Measurements from ENCODE around the gene BCAR3.
"Not testable (repeated sequence)": the region's sequence is repeated elsewhere in the genome, so short reads cannot be mapped to it uniquely, and the experiment has no call there.

The BCAR3 gene

DNA sequence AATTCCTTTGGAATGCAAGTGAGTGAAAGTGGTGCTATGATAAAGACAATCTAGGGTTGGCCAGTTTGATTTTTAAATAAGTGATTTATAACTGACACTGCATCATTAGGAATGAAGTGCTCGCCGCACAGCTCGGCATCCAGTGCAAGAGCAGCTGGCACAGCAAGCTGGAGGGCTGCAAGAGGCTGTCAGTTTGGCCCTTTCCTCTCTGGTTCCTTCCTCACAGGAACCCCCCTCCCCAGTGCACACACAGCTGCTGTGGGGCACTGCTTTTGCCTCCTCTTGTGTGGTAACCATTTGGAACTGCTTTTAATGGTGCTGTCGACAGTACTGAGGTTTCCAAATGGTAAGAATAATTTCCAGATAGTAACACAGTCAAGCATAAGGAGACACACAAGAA, 10.4 kb upstream of the BCAR3 start:
- DNase-seq (ENCODE audit: extremely low spot score, insufficient read length, low read depth) (no peak), FAIRE-seq (peak; percentile 60)

DNA sequence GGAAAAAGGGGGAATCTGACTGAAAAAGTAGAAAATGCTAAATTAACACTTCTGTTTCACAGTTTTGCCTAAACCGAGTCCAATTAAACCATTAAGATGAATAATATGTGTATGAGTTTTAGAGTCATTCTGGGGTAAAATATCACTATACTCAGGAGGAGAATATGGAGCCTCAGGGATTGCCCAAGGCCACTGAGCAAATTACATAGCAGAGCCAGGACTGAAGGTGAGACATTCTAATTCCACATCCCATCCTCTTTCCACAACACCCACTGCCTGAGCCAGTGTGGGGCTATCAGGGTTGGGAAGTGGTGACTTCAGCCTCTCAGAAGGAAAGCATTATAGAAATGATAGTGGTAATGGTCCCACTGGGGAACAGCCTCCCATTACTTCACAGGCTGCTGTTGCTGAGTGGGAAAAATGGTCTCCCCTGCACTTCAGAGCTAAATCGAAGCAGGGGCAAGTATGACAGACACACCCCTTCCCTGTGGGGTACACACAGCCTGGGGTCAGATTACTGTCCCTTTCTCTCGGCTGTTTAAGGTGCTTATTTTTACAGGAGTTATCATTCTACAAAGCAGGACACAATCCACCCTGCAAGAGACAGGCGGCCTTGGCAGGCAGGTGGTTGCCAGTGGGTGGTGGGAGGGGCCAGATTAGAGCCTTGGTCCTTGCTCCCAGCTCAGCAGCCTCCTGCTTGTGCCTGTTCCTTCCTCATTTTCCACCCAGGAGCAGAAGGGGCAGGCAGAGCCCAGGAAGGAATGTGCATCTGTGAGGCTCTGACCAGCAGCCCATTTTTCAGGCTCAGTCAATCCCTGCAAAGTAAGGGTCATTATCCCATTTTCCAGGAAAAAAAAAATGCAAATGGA, 9.5 kb upstream of the BCAR3 start:
- DNase-seq (ENCODE audit: extremely low spot score, insufficient read length, low read depth) = no peak
- FAIRE-seq = no peak

- FAIRE-seq (no peak), DNase-seq (ENCODE audit: extremely low spot score, insufficient read length, low read depth) (no peak)
Observed at GRCh38 chr1:93690341-93690740, 8.7 kb upstream of the BCAR3 start.

DNA sequence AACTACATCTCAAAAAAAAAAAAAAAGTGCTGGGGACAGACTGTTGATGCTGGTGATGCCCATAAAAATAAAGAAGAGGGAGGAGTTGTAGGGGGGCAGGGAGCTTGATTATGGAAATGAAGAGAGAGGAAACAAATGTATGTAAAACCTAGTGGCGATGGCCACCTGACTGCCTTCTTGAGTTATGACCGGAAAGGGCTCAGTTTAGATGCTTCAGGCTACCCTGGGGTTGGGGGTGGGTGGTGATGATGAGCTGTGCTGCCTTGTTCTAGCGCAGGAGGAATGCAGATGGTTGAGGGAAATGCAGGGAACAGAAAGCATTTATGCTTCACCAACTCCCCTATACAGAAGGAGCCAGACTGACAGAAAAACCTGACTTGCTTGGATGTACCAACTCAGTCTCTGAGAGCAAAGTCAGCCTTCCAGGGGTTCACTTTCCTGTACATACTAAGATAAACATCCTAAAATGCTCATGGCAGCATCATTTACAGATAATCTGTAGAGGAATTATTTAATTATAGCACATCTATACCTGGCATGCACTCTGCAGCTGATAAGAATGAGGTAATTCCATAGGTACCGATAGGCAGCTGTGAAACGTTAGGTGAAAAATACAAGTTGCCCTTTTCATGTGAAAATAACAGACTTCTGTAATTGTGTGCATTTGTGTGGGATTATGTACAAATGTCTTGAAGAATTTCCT, 8.0 kb upstream of the BCAR3 start:
- no peak for FAIRE-seq
- DNase-seq (ENCODE audit: extremely low spot score, insufficient read length, low read depth) = no peak

DNA sequence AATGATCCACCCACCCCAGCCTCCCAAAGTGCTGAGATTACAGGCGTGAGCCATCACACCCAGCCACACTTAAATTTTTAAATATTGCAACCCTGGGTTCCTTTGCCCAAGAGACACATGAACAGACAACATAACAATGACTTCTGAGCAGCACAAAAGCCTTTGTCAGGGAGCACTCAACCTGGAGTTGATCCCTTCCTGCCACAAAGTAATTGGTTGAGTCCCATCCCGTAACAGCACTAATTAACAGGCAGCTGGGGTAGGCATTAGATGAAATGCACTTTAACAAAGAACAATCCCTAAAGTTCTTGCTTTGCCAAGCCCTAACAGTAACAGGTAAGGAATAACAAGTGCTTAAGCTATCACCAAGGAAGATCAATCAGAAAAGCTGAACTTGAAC, 5.9 kb upstream of the BCAR3 start:
- FAIRE-seq = no peak
- DNase-seq (ENCODE audit: extremely low spot score, insufficient read length, low read depth) = no peak

GRCh38 chr1:93686504-93687250, 5.0 kb upstream of the BCAR3 start:
- DNase-seq (ENCODE audit: extremely low spot score, insufficient read length, low read depth) (no peak), FAIRE-seq (no peak)

GRCh38 chr1:93685918-93686317, 4.3 kb upstream of the BCAR3 start:
- DNase-seq (ENCODE audit: extremely low spot score, insufficient read length, low read depth) (no peak), FAIRE-seq (no peak)

DNA sequence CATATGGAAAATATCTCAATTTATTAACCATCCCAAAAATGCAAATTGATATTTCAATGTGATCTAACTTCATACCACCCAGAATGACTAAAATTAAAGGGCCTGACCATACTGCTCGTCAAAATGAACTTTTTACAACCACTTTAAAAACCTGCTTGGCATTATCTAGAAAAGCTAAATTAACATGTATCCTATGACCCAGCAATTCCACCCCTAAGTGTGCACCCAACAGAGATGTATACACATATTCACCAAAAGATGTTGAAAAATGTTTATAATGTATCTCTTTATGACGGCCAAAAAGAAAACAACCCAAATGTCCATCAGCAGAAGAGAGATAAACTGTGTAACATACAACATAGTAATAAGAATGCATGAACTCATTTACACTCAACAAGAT, 1.6 kb upstream of the BCAR3 start:
- DNase-seq (ENCODE audit: extremely low spot score, insufficient read length, low read depth) (no peak), FAIRE-seq (no peak)

DNA sequence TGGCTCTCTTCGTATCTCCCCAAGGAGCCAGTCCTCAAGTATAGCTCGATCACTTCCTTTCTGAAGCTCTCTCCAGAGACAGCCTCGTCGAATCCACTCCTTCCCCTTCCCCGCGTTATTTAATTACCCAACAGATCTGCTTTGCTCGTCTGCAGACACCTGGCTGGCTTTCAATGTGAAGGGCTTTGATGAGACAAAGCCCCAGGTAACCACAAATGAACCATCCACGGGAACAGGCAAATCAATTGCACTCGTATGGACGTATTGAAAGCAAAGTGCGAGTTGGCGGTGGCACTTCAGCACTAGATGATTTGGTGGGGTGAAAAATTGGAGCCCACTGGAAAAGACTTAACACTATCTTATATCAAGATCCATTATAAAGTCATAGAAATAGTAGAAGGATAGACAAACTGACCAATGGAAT, 364 bp upstream of the BCAR3 start:
- DNase-seq (ENCODE audit: extremely low spot score, insufficient read length, low read depth) (no peak), FAIRE-seq (peak; percentile 35)

GRCh38 chr1:93680420-93681100, 1.1 kb downstream of the BCAR3 start:
- FAIRE-seq (peak; percentile 71), DNase-seq (ENCODE audit: extremely low spot score, insufficient read length, low read depth) (no peak)

GRCh38 chr1:93680076-93680419, 1.6 kb downstream of the BCAR3 start:
- DNase-seq (ENCODE audit: extremely low spot score, insufficient read length, low read depth) = no peak
- no peak for FAIRE-seq

DNA sequence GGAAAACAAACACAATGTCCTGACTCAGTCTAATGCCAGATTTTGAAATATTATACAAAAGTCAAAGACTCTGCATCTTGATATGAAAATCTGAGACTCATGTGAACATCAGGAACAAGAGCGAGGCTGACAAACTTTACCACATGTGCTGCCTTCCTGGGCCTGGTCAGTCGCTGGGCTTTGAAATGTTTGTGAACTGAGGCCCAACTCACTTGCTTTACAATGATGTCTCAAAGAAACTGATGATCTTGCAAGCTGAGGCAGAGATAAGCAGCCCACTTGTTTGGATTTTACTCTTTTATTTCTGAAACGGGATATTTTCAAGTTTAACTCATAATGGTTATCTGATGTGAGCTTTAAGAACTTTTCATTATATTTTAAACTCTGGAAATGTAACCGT, 2.1 kb downstream of the BCAR3 start:
- DNase-seq (ENCODE audit: extremely low spot score, insufficient read length, low read depth) = no peak
- no peak for FAIRE-seq

DNA sequence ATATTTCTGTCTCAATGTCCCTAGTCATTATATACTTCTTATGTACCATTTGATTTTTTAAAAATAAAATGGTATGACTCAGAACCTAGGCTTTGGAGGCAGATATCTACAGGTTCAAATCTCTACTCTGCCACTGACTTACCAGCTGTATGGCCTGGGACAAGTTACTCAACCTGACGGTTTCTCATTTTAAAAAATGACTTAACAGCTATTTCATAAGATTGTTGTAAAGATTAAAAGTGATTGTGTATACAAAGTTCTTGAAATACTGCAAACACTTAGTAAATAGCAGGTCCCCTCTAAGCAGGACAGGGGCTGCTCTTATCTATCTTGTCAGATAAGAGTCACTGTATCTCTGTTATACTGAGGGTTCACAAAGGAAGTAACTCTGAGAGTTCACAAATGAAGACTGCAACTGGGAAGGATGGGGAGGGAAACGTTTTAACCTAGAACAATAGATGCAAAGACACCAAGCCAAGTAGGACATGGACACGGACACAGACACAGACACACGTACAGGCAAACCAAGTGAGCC, 2.6 kb downstream of the BCAR3 start:
- DNase-seq (ENCODE audit: extremely low spot score, insufficient read length, low read depth) (no peak), FAIRE-seq (no peak)

GRCh38 chr1:93678491-93678890, 3.1 kb downstream of the BCAR3 start:
- no peak for DNase-seq (ENCODE audit: extremely low spot score, insufficient read length, low read depth)
- no peak for FAIRE-seq

DNA sequence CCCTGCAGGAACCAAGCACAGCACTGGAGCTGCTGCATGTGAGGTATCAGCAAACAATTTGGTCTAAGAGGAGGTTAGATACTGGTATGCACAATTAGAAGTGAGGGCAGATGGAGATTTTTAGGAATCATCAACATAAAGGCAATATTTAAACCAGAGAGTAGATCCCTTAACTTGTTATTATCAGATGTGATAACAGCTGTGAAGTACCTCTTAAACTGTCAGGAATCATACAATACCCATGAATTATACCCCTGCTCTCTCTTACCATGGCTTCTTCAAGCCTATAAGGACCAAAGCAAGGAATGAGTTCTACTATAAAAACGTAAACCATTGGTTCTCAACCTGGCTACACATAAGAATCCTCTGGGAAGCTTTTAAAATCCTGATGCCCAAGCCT, 3.9 kb downstream of the BCAR3 start:
- DNase-seq (ENCODE audit: extremely low spot score, insufficient read length, low read depth) = no peak
- no peak for FAIRE-seq

DNA sequence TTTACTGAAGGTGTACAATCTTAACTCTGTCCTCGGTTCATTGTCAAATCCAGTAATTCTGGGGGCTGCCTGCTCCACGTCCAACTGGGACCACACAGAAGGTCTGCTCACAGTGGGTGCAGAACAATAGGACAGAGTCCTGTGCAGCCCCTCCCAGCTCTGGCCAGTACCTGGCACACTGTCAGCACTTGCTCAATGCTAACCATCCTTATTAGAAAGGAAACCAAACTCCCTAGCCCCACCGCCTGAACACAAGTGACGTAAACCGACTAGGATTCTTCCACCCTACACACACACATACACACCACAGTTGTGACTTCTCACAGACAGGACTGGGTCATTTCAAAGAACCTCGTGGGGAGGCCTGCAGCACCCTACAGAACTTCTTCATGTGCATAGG, 5.2 kb downstream of the BCAR3 start:
- FAIRE-seq (no peak), DNase-seq (ENCODE audit: extremely low spot score, insufficient read length, low read depth) (no peak)

DNA sequence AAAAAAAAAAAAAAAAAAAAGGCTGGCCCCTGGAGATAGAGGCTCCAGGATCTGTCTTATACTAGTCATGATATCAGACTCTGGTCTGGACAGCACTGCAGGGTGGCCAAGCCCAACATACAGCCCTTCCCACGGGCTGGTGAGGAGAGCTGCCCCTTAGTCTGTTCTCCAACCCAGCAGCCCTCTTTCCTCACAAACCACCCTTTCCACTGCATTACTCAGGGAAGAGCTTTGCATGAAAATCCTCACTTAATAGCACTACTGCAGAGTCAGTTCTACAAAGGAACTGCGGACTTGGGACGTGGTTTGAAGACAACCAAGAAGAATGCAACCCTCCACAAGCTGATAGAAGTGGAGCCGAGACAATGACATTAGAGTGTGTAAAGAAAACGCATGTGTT, 5.7 kb downstream of the BCAR3 start:
- DNase-seq (ENCODE audit: extremely low spot score, insufficient read length, low read depth) (no peak), FAIRE-seq (no peak)

GRCh38 chr1:93675271-93675670, 6.4 kb downstream of the BCAR3 start:
- FAIRE-seq (no peak), DNase-seq (ENCODE audit: extremely low spot score, insufficient read length, low read depth) (no peak)

DNA sequence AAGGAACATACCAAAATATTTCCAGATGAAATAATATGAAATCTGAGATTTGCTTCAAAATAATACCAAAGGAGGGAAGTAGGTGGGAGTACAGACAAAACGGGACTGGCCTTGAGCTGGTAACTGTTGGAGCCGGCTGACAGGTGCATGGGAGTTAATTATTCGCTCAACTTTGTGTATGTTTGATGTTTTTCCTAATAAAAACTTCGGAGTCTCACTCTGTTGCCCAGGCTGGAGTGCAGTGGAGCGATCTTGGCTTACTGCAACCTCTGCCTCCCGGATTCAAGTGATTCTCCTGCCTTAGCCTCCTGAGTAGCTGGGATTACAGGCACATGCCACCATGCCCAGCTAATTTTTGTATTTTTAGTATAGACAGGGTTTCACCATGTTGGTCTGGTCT, 7.6 kb downstream of the BCAR3 start:
- not testable (repeated sequence) for FAIRE-seq; DNase-seq (ENCODE audit: extremely low spot score, insufficient read length, low read depth)

DNA sequence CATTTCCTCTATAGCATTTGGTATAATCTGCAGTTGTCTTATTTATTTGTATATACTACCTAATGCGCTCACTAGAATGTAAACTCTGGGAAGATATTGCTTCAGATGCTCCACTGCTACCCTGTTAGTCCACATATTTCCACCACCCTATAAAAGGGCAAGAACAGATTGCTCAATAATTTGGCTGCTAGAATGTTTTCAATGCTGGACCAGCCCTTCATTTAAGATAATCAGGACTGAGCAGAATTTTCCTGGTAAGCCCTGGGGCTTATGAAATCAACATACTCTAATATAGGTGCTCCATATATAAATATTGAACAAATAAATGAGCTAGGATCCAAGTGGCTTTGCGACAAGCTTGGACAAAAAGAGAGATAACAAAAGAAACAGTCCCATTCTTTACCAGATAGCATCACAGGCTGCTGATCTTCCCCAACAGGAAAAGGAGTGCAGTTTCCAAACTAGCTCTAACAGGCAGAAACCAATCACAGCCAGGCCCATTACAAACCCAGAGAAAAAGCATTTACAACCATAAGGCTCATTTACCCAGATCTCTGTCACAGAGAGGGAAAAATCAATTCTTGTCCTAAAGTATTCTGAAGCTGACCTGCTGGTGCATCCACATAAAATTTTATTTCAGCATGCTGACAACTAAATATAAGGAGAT, 8.3 kb downstream of the BCAR3 start:
- FAIRE-seq (no peak), DNase-seq (ENCODE audit: extremely low spot score, insufficient read length, low read depth) (no peak)
